Stimulated activated CD8-positive, alpha-beta memory T cell treated with anti-CD3 and anti-CD28 coated beads, Interleukin-7, amount 100 ng/mL, for 48 hours (primary cell): ENCODE data around the gene NKTR.

Experiments used
- DNase-seq, 2 donors: peaks; one replicate each; pipeline ENCODE4 v3.0.0-alpha.2; 2020; ENCODE audit warnings: low read depth in 1 of 2; ENCODE audit errors: extremely low read depth in 1 of 2

NKTR gene

DNA sequence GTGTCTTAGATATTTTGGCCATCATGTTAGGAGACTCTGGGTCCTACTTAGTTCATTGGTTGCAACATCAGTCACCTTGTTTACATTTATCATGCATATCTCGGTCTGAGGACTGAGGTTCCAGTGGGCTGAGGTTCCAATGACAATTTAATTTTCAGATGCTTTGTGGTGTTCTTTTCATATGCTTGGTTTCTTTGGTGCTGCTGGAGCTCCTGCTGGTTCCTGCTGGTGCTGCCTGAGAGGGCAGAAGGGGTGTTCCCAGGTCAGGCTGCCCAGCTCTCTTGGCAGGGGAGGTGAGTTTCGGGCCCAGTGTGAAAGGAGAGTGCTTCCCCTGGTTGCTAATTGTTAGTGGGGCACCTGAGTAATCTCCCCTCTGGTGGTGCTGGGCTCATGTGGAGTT, 78.0 kb downstream of the NKTR start:
- DNase-seq = no peak

GRCh38 chr3:42680271-42680670, 79.8 kb downstream of the NKTR start:
- no peak for DNase-seq

- no peak for DNase-seq
Measured at GRCh38 chr3:42680806-42681205, 80.3 kb downstream of the NKTR start.

GRCh38 chr3:42681361-42682038, 81.0 kb downstream of the NKTR start:
- DNase-seq = no peak

DNA sequence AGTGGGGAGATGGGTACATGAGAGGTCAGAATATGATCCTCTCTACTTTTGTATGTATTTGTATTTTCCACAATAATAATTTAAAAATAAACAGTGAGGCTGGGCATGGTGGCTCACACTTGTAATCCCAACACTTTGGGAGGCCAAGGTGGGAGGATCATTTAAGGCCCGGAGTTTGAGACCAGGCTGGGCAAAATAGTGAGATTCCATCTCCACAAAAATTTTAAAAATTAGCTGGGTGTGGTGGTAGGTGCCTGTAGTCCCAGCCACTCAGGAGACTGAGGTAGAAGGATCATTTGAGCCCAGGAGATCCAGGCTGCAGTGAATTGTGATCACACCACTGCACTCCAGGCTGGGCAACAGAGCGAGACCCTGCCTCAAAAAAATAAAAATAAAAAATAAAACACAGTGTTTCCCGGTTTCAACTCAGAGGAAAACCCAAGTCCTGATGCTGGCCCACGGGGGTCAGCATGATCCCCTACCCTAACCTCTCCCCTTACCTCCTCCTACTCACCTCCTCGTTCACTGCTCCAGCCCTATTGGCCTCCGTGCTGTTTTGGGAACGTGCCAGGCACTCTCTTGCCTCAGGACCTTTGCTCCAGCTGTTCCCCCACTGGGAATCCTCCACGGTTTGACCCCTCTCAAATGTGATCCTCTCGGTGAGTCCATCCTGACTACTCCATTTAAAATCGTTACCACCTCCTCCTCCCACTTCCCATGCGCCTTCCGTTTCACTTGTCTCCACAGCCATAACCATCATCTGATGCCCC, 82.0 kb downstream of the NKTR start:
- no peak for DNase-seq

GRCh38 chr3:42683875-42684598, 83.6 kb downstream of the NKTR start:
- peak; percentile 14 to 61 for DNase-seq

- DNase-seq = no peak
Measured at GRCh38 chr3:42684632-42685362, 84.3 kb downstream of the NKTR start.

- DNase-seq = no peak
Measured at GRCh38 chr3:42685363-42685881, 84.9 kb downstream of the NKTR start, which contains the start of gene KLHL40. Gene KLHL40, plus strand, starts transcription at chr3:42685537. Its CDS starts 82 bp downstream, at chr3:42685619.

DNA sequence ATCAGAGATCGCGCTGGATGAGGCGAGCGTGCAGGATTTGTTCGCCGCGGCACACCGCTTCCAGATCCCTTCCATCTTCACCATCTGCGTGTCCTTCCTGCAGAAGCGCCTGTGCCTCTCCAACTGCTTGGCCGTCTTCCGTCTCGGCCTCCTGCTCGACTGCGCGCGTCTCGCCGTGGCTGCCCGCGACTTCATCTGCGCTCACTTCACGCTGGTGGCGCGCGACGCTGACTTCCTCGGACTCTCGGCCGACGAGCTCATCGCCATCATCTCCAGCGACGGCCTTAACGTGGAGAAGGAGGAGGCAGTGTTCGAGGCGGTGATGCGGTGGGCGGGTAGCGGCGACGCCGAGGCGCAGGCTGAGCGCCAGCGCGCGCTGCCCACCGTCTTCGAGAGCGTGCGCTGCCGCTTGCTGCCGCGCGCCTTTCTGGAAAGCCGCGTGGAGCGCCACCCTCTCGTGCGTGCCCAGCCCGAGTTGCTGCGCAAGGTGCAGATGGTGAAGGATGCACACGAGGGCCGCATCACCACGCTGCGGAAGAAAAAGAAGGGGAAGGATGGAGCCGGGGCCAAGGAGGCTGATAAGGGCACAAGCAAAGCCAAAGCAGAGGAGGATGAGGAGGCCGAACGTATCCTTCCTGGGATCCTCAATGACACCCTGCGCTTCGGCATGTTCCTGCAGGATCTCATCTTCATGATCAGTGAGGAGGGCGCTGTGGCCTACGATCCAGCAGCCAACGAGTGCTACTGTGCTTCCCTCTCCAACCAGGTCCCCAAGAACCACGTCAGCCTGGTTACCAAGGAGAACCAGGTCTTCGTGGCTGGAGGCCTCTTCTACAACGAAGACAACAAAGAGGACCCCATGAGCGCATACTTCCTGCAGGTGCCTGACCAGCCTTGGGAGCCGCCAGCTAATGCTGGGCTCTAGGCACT, 85.7 kb downstream of the NKTR start:
- no peak for DNase-seq

- DNase-seq = no peak
Measured at GRCh38 chr3:42686832-42687650, 86.6 kb downstream of the NKTR start.

DNA sequence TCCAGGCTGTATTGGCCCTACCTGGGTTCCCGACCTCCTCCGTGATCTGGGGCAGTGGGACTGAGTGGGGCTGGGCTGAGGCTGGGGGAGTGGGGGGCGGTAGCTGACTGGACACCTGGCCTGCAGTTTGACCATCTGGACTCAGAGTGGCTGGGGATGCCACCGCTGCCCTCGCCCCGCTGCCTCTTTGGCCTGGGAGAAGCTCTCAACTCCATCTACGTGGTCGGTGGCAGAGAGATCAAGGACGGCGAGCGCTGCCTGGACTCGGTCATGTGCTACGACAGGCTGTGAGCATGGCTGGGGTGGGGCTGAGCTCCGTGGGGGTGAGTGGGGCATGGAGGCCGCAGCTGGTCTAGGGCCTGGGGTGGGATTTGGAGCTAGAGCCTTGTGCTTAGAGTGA, 87.5 kb downstream of the NKTR start:
- no peak for DNase-seq

- no peak for DNase-seq
Measured at GRCh38 chr3:42688487-42689420, 88.3 kb downstream of the NKTR start.

- no peak for DNase-seq
Measured at GRCh38 chr3:42689421-42690014, 89.0 kb downstream of the NKTR start.

GRCh38 chr3:42690191-42690590, 89.7 kb downstream of the NKTR start:
- no peak for DNase-seq

GRCh38 chr3:42690766-42691680, 90.5 kb downstream of the NKTR start:
- no peak for DNase-seq
